Mammary epithelial cell (primary cell): ENCODE results near the gene ZBTB45.

Experiments
- CTCF ChIP-seq, 2 donors: IDR thresholded peaks in 1 of 2; conservative IDR thresholded peaks in 1 of 2; 2 replicates each; pipeline ENCODE4 v1.5.1; 2011 to 2012; ENCODE audit warnings: inconsistent platforms in 2 of 2, low read length in 2 of 2, mild to moderate bottlenecking in 2 of 2, control low read depth in 1 of 2, low read depth in 1 of 2; ENCODE audit not compliant: insufficient read depth in 1 of 2; ENCODE audit errors: extremely low read depth in 1 of 2
- EZH2 ChIP-seq: IDR thresholded peaks from 2 replicates; pipeline ENCODE4 v1.6.1; 2012; ENCODE audit warnings: low read length, inconsistent platforms, borderline replicate concordance

GRCh38 chr19:58543826-58544590, 24.4 kb upstream of the ZBTB45 start, which contains the start of gene TRIM28:
- no peak for TF ChIP-seq CTCF (conservative IDR thresholded peaks at IDR 0.05 in 1 of 2, IDR thresholded peaks at IDR 0.05 in 1 of 2; ENCODE audit: extremely low read depth in 1 of 2, insufficient read depth in 1 of 2, low read depth in 1 of 2, low read length in 2 of 2)
- TF ChIP-seq EZH2, result no peak
